ENCODE data around the gene HSPA12B.

The HSPA12B gene

DNA sequence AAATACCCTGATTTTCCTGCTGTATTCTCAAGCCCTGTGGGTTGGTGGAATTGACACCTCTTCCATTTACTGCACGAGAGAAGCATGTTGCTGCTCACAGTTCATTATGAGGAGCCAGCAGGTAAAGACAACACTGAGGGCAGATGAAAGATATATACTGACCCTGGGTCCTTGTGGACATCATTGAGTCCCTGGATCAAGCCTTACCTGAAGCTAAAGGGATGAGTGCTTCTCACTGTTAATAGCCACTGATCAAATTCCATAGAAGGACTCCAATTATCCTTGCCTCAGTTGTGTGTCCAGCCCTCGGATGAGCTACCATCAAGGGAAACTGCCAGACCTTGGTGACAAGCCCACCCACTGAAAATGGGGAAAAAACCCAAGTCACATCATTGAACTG, 12.4 kb upstream of the HSPA12B start:
- TF ChIP-seq, protein P1, sequence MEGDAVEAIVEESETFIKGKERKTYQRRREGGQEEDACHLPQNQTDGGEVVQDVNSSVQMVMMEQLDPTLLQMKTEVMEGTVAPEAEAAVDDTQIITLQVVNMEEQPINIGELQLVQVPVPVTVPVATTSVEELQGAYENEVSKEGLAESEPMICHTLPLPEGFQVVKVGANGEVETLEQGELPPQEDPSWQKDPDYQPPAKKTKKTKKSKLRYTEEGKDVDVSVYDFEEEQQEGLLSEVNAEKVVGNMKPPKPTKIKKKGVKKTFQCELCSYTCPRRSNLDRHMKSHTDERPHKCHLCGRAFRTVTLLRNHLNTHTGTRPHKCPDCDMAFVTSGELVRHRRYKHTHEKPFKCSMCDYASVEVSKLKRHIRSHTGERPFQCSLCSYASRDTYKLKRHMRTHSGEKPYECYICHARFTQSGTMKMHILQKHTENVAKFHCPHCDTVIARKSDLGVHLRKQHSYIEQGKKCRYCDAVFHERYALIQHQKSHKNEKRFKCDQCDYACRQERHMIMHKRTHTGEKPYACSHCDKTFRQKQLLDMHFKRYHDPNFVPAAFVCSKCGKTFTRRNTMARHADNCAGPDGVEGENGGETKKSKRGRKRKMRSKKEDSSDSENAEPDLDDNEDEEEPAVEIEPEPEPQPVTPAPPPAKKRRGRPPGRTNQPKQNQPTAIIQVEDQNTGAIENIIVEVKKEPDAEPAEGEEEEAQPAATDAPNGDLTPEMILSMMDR (IDR thresholded peaks at IDR 0.05; ENCODE audit: low read depth, low read length), result no peak
- DNase-seq (ENCODE audit: low read depth in 2 of 2), result no peak
- H3K4me3 ChIP-seq (replicated peaks in 1 of 2; ENCODE audit: low read depth in 2 of 2, low read length in 2 of 2), result no peak overlapping the region

DNA sequence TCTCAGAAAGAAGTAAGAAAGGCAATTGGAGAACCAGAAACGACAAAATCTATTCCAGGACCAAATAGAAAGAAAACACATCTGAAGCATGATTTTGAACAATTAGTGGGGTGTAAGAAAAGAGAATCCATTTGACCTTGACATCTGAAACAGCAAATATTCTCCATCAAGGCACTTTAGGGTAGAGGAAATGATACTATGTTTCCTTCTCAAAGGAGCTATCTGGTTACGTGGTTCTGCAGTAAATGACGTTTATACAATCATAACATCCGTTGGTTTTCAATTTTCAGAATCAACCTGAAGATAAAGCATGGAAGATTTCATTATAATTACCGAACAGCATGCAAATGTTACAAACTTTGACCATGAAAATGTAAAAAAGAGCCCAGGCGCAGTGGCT, 11.9 kb upstream of the HSPA12B start:
- H3K4me3 ChIP-seq (replicated peaks in 1 of 2; ENCODE audit: low read depth in 2 of 2, low read length in 2 of 2), result no peak overlapping the region
- TF ChIP-seq, protein P1 (IDR thresholded peaks at IDR 0.05; ENCODE audit: low read depth, low read length), result no peak
- DNase-seq (ENCODE audit: low read depth in 2 of 2), result no peak

DNA sequence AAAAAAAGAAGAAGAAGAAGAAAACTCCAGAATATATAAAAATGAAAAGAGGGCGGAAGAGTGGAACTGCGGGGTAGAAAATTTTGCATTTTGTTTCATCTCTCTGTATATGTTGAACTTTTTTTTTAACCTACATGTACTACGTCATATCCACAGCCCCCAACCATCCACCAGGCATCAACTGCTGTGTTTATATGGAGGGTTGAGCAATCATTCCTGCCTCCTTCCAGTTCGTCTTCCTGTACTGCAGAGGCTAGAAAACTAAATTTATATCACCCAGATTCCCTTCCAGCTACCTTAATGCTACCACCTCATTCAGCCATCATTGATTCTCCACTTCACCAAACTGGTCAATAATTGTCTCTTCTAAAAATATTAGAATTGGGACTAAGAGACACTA, 10.6 kb upstream of the HSPA12B start:
- TF ChIP-seq, protein P1 (IDR thresholded peaks at IDR 0.05; ENCODE audit: low read depth, low read length), result no peak
- no peak for DNase-seq (ENCODE audit: low read depth in 2 of 2)
- no peak overlapping the region for H3K4me3 ChIP-seq (replicated peaks in 1 of 2; ENCODE audit: low read depth in 2 of 2, low read length in 2 of 2)

DNA sequence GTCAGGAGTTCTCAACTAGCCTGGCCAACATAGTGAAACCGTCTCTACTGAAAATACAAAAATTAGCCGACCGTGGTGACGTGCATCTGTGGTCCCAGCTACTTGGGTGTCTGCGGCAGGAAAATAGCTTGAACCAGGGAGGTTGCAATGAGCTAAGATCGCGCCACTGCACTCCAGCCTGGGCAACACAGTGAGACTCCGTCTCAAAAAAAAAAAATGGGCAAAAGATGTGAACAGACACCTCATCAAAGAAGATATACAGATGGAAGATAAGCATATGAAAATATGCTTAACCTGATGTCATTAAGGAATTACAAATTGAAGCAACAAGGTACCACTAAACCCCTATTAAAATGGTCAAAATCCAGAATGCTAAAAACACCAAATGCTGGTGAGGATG, 9.2 kb upstream of the HSPA12B start:
- TF ChIP-seq, protein P1 (IDR thresholded peaks at IDR 0.05; ENCODE audit: low read depth, low read length), result no peak
- H3K4me3 ChIP-seq (replicated peaks in 1 of 2; ENCODE audit: low read depth in 2 of 2, low read length in 2 of 2), result no peak overlapping the region

DNA sequence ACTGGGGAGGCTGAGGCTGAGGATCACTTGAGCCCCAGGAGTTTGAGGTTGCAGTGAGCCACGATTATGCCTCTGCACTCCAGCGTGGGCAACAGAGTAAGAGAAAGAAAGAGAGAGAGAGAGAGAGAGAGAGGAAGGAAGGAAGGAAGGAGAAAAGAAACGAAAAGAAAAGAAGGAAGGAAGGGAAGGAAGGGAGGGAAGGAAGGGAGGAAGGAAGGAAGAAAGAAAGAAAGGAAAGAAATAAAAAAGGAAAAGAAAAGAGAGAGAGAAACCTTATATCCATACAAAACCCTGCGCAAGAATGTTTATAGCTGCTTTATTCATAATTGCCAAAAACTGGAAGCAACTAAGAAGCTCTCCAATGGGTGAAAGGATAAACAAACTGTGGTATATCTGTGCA, 8.1 kb upstream of the HSPA12B start:
- no peak for DNase-seq (ENCODE audit: low read depth in 2 of 2)
- no peak overlapping the region for H3K4me3 ChIP-seq (replicated peaks in 1 of 2; ENCODE audit: low read depth in 2 of 2, low read length in 2 of 2)
- TF ChIP-seq, protein P1 (IDR thresholded peaks at IDR 0.05; ENCODE audit: low read depth, low read length), result no peak

More for the DNA sequence above, 9.2 kb upstream of the HSPA12B start:
- DNase-seq (ENCODE audit: low read depth in 2 of 2), result no peak

DNA sequence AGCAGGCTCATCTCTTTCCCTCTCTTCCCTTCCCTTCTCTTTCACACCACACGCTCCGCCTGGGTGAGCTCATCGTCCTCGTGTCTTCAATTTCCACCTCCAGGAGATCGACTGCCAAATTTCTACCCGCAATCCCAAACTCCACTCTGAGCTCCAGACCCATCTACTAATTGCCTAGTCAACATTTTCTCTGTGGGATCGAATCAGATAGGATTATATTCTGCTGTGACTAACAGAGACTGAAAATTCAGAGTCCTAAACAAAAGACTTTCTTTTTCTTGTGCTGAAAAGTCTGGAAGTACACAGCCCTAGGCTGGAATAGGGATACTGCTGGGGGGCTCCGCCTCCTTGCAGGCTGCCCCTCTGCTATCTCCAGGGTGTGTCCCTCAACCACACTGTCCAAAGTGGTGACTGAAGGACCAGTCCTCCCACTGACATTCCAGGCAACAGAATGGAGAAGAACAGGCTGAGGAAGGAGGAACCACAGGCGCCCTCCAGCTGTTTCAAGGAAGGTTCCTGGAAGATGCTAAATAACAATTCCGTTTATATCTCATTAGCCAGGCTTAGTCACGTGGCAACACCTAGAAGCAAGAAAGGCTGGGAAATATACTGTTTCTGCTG, 5.0 kb upstream of the HSPA12B start:
- H3K4me3 ChIP-seq (replicated peaks in 1 of 2; ENCODE audit: low read depth in 2 of 2, low read length in 2 of 2), result peak overlapping the region; percentile 2 to 3
- TF ChIP-seq, protein P1 (IDR thresholded peaks at IDR 0.05; ENCODE audit: low read depth, low read length), result no peak
- DNase-seq (ENCODE audit: low read depth in 2 of 2), result peak; percentile 39 to 60

DNA sequence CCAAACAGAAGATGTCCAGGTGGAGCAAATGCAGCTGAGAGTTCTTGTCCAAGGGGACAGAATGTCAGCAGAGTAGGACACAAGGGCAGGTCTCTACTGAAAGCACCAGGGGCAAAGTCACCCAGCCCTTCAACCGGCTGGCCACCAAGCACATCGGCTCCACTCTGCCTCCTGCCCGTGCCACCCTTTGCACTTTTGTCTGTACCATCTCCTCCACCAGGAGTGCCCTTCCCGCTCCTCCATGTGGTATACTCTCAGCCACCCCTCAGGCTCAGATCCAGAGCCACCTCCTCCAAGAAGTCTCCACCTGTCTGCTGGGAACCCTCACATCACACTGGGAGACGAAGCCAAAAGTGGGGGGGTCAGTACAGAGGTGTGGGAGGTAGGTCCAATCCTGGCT, 4.1 kb upstream of the HSPA12B start:
- TF ChIP-seq, protein P1 (IDR thresholded peaks at IDR 0.05; ENCODE audit: low read depth, low read length), result no peak
- no peak for DNase-seq (ENCODE audit: low read depth in 2 of 2)
- no peak overlapping the region for H3K4me3 ChIP-seq (replicated peaks in 1 of 2; ENCODE audit: low read depth in 2 of 2, low read length in 2 of 2)

All from cardiac fibroblast (primary cell).